HG03439 (cell line): Measurements from ENCODE around the gene RASAL2.
"Not testable (repeated sequence)": the region's sequence is repeated elsewhere in the genome, so short reads cannot be mapped to it uniquely, and the experiment has no call there.

ENCODE experiments used
- ATAC-seq: cut with Tn5 transposase; IDR thresholded peaks from one replicate; pipeline ENCODE4 v1.9.1; 2021; ENCODE audit warnings: mild to moderate bottlenecking, moderate library complexity; ENCODE audit not compliant: unreplicated experiment

RASAL2 gene

GRCh38 chr1:178500091-178500770, 406.3 kb downstream of the RASAL2 start:
- no peak for ATAC-seq

- ATAC-seq, result no peak
Measured at GRCh38 chr1:178500936-178501554, 407.1 kb downstream of the RASAL2 start.

GRCh38 chr1:178501705-178502329, 407.9 kb downstream of the RASAL2 start:
- peak; percentile 75 for ATAC-seq

DNA sequence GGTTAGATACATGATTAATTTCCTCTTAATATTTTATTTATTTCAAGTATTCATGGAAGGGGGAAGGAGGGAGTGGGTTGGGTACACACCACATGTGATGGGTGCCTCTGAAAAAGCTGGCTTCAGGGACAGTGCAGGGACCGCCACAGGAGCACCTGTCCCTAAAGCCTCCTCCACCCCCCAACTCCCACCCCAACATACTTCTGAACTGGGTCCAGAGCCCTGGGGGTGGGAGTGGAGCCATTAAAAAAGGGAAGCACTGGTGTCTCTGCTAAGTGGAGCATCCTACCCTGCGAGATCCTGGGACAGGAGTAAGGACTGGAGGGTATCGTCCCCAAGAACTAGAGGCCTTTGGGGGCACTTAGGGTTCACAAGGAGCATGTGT, 408.4 kb downstream of the RASAL2 start:
- no peak for ATAC-seq

DNA sequence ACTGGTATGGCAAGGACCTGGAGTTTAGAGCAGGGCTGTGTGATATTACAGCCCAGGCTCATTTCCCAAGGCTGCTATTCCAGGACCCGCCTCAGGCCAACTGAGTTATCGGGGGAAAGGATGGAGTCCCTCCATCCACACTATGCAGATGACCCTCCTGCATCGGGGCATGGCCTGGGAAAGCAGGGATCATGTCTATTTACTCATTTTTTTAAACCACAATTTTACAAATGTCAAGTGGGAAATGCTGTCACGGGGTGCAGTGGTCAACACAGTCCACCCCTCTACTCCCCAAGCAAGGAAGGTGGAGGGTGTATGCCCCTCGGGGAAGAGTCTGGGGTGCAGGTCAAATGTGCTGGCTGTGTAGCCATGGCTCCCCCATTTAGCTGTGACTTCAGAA, 409.0 kb downstream of the RASAL2 start:
- no peak for ATAC-seq

GRCh38 chr1:178503316-178503715, 409.4 kb downstream of the RASAL2 start:
- ATAC-seq, result not testable (repeated sequence)

- no peak for ATAC-seq
Measured at GRCh38 chr1:178503849-178504248, 409.9 kb downstream of the RASAL2 start.

- no peak for ATAC-seq
Measured at GRCh38 chr1:178504286-178504685, 410.4 kb downstream of the RASAL2 start.

DNA sequence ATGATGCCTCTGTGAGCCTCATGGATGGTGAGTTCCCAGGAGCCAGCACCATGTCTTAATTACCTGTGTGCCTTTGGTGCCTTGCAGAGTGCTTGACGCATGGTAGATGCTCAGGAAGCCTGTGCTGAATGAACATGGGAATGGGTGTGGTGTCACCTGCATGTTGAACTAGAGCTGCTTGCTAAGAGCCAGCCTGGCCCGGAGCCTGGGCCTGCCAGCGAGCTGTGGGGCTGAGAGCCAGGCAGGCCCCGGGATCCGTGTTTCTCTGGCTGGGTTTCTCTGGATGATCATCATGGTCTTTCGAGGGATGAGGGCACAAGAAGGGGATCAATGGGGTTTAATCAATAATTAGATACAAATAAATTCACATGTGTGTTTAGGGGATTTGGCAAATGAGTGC, 412.3 kb downstream of the RASAL2 start:
- no peak for ATAC-seq

DNA sequence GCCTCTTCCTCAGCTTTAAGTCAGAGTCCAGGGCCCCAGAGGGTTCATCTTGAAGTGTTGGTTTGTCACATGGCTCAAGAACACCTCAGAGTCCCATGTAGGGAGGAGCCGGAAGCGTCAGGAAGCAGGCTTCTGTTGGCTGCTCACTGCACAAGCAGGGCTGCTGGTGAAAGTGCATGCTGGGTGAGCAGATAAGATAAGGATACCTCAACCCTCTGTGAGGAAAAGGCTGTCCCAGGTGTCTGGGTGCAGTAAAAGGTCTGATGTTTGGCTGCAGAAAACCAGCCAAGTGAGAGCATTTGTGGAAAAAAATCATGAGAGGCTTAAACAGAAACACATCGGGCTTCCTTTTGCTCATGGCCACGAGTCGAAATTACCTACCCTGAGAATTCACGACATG, 412.8 kb downstream of the RASAL2 start:
- no peak for ATAC-seq

DNA sequence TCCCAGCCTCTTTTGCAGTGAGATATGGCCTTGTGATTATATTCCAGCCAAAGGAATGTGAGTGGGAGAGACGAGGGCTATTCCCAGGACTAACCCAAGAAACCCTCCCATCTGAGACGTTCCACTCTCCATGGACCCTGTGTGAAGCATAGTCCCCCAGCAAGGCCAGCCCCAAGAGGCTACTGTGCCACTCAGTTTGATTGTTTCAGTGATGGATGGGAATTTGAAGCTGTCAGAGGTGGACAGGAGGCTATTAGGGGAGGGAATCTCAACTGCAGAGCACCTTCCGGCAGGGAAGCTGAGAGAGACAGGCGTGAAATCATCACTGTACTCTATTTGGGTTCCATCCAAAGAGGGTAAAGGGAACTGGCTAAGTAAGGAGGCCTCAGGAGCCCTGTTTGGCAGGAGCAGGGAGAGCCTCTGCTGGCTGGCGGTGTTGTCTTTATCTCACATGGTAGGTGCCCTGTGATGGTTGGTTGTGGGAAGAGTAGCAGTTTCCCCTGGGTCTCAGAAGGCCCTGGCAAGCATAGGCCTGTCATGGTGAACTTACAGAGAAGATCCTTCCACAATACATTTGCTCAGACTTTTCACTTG, 415.6 kb downstream of the RASAL2 start:
- ATAC-seq, result no peak

GRCh38 chr1:178510155-178510554, 416.3 kb downstream of the RASAL2 start:
- ATAC-seq, result no peak

DNA sequence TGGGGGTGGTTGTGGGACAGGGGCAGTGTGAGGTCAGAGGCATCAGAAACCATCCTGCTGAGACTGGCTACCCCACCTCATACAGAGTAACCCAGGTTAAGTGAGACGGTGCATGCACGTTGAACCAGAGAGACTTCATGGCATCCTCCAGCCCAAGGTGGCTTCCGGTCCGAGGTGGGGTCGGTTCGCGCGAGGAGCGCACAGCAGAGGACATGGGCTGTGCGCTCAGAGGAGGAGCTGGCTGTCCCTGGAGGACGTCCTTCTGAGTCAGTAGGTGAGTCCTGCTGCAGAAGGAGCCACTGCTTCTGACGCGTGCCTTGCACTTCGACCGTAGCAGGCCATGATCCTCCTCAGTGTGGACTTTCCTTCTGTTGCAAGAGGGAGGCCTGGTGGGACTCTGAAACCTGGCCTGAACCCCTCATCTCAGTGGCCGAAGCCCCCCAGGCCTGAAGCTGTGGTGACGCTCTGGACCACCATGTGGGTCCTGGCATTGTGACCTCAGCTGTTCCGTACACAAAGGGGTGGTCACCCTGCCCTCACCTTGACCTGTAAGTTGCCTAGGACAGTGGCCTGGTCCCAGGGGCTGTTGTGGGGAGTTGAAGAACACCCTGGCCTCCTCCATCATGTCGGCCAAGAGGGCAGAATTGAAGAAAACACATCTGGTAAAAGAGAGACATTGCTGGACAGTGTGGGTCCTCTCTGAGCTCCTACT, 418.8 kb downstream of the RASAL2 start, which contains the start of gene TEX35:
Gene TEX35, plus strand, starts transcription at position 544 of the 712 bp plus-strand sequence. Its CDS starts 80 bp downstream, at position 624.
- no peak for ATAC-seq

GRCh38 chr1:178513278-178513983, 419.5 kb downstream of the RASAL2 start:
- no peak for ATAC-seq

GRCh38 chr1:178516110-178516509, 422.2 kb downstream of the RASAL2 start:
- ATAC-seq, result no peak

GRCh38 chr1:178518894-178519293, 425.0 kb downstream of the RASAL2 start:
- ATAC-seq, result no peak

- no peak for ATAC-seq
Measured at GRCh38 chr1:178520803-178521202, 426.9 kb downstream of the RASAL2 start.

DNA sequence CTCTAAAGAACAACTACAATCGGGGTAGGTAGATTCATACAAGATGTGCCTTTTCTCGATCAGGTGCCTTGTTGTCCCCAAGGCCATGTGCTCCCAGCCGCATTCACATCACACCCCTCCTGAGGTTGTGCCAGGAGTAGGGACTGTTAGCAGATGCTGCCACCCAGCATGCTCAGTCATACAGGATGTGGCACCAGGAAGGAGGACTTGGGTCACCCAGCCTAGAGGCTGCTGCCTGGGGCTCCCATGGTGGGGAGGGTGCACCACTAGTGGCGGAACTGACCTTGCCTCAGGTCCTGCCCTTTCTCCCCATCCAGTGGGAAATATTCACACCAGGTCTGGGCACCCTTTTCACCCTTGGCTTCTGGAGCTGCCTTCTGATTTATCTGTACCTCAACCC, 427.3 kb downstream of the RASAL2 start:
- ATAC-seq, result no peak

GRCh38 chr1:178527117-178527516, 433.2 kb downstream of the RASAL2 start:
- no peak for ATAC-seq

GRCh38 chr1:178528228-178528952, 434.5 kb downstream of the RASAL2 start:
- no peak for ATAC-seq
